HG03196 (cell line): ENCODE data around the gene PACRG.

ENCODE experiments used
- ATAC-seq: cut with Tn5 transposase; IDR thresholded peaks from one replicate; pipeline ENCODE4 v1.9.1; 2021; ENCODE audit not compliant: unreplicated experiment

Gene PACRG

GRCh38 chr6:163230901-163231300 lies 503.1 kb downstream of the PACRG start:
- ATAC-seq: no peak

GRCh38 chr6:163231356-163232014 lies 503.7 kb downstream of the PACRG start:
- no peak for ATAC-seq

GRCh38 chr6:163232015-163232523 lies 504.3 kb downstream of the PACRG start:
- ATAC-seq: no peak

- ATAC-seq: no peak
These were observed 504.9 kb downstream of the PACRG start for GRCh38 chr6:163232649-163233048.

GRCh38 chr6:163237110-163237509 lies 509.3 kb downstream of the PACRG start:
- no peak for ATAC-seq

- ATAC-seq: no peak
These were observed 512.0 kb downstream of the PACRG start for GRCh38 chr6:163239572-163240340.

GRCh38 chr6:163240556-163240955 lies 512.8 kb downstream of the PACRG start:
- no peak for ATAC-seq

- ATAC-seq: no peak
These were observed 513.9 kb downstream of the PACRG start for GRCh38 chr6:163241683-163242082.

- no peak for ATAC-seq
These were observed 515.3 kb downstream of the PACRG start for GRCh38 chr6:163243083-163243482.

- ATAC-seq: no peak
These were observed 516.2 kb downstream of the PACRG start for GRCh38 chr6:163243692-163244589.

GRCh38 chr6:163248051-163248450 lies 520.3 kb downstream of the PACRG start:
- no peak for ATAC-seq

- no peak for ATAC-seq
These were observed 521.9 kb downstream of the PACRG start for GRCh38 chr6:163249651-163250101.

- no peak for ATAC-seq
These were observed 522.3 kb downstream of the PACRG start for GRCh38 chr6:163250116-163250515.

GRCh38 chr6:163252061-163252591 lies 524.4 kb downstream of the PACRG start:
- no peak for ATAC-seq

GRCh38 chr6:163253556-163254213 lies 525.9 kb downstream of the PACRG start:
- ATAC-seq: no peak

GRCh38 chr6:163254341-163254835 lies 526.6 kb downstream of the PACRG start:
- no peak for ATAC-seq

GRCh38 chr6:163255265-163255664 lies 527.5 kb downstream of the PACRG start:
- no peak for ATAC-seq

GRCh38 chr6:163259689-163260088 lies 531.9 kb downstream of the PACRG start:
- no peak for ATAC-seq

GRCh38 chr6:163260111-163260895 lies 532.5 kb downstream of the PACRG start:
- no peak for ATAC-seq
